OCI-LY7 (cell line): ENCODE data around the gene SYCP3. TPM values are rescaled to one million over a fixed set of nuclear protein-coding genes. Genes with fewer than 3 reads are reported as not detected.

ENCODE experiments used
- BruUV-seq: library from RNA; stranded (reverse); fragments of 400-500 nt; replicated peaks from 2 replicates; lab custom pipeline; 2021; lab: Mats Ljungman, UMichigan
- CTCF ChIA-PET: fragments of 300-600 bp; sonication (Branson Sonifier 250); formaldehyde crosslinking; loops from one replicate; lab custom pipeline; 2022; ENCODE audit warnings: antibody characterized with exemption; ENCODE audit not compliant: unreplicated experiment; lab: Charles Lee
- POLR2A ChIA-PET: fragments of 300-600 bp; sonication (Branson Sonifier 250); formaldehyde crosslinking; loops from one replicate; lab custom pipeline; 2022; ENCODE audit warnings: antibody characterized with exemption; lab: Charles Lee
- DNase-seq: peaks from one replicate; pipeline ENCODE4 v3.0.0-alpha.2; 2015; ENCODE audit warnings: low spot score
- H2AFZ ChIP-seq: fragments of 200-600 bp; sonication (generic), shearing (Covaris generic); 2 replicates; pipeline ENCODE4 v1.6.1; 2014; ENCODE audit warnings: mild to moderate bottlenecking, antibody characterized with exemption, low read length, moderate library complexity
- H3K27ac ChIP-seq: fragments of 200-600 bp; sonication (generic); 2 replicates; pipeline ENCODE4 v1.5.1; 2014; ENCODE audit warnings: mixed run types, low read depth, mild to moderate bottlenecking, moderate library complexity, low read length, inconsistent platforms; ENCODE audit not compliant: poor library complexity, severe bottlenecking
- H3K36me3 ChIP-seq: fragments of 200-600 bp; sonication (generic); 2 replicates; pipeline ENCODE4 v1.6.1; 2014; ENCODE audit warnings: mild to moderate bottlenecking, antibody characterized with exemption, low read length, moderate library complexity, mixed read lengths; ENCODE audit not compliant: insufficient read depth
- H3K4me1 ChIP-seq: fragments of 200-600 bp; sonication (generic); 2 replicates; pipeline ENCODE4 v1.5.1; 2014; ENCODE audit warnings: mild to moderate bottlenecking, low read length; ENCODE audit not compliant: insufficient read depth, poor library complexity, severe bottlenecking
- H3K4me2 ChIP-seq: fragments of 200-600 bp; sonication (generic); 2 replicates; pipeline ENCODE4 v1.6.1; 2014; ENCODE audit warnings: mild to moderate bottlenecking, low read length
- H3K4me3 ChIP-seq: fragments of 200-600 bp; sonication (generic); 2 replicates; pipeline ENCODE4 v1.5.1; 2014; ENCODE audit warnings: mild to moderate bottlenecking, low read depth, low read length; ENCODE audit not compliant: poor library complexity, severe bottlenecking
- H3K79me2 ChIP-seq: fragments of 200-600 bp; sonication (generic); 2 replicates; pipeline ENCODE4 v1.6.1; 2016; ENCODE audit warnings: low read depth, mild to moderate bottlenecking, low read length, moderate library complexity, mixed read lengths; ENCODE audit not compliant: insufficient read depth
- H3K9me2 ChIP-seq: fragments of 200-600 bp; sonication (generic); 2 replicates; pipeline ENCODE4 v1.6.1; 2016; ENCODE audit warnings: mild to moderate bottlenecking, low read length, mixed read lengths; ENCODE audit not compliant: insufficient read depth
- H3K9me3 ChIP-seq: fragments of 200-600 bp; sonication (generic); 2 replicates; pipeline ENCODE4 v1.6.1; 2014; ENCODE audit warnings: mild to moderate bottlenecking, mixed run types, low read length, mixed read lengths
- H4K20me1 ChIP-seq: fragments of 200-600 bp; sonication (generic); 2 replicates; pipeline ENCODE4 v1.6.1; 2014; ENCODE audit warnings: mild to moderate bottlenecking, antibody characterized with exemption, low read length, moderate library complexity, mixed read lengths; ENCODE audit not compliant: insufficient read depth
- EZH2phosphoT487 ChIP-seq: fragments of 200-600 bp; sonication (generic); IDR thresholded peaks from 2 replicates; pipeline ENCODE4 v1.6.1; 2018; ENCODE audit warnings: low read depth, borderline replicate concordance, mild to moderate bottlenecking, mixed run types, antibody characterized with exemption, low read length, moderate library complexity, mixed read lengths
- intact Hi-C: fragments of 100-400 bp; cut with micrococcal nuclease; formaldehyde crosslinking; loops from one replicate; pipeline ENCODE4 v1.10.0; 2022; ENCODE audit not compliant: unreplicated experiment
- total RNA-seq, 2 experiments: library from RNA; depleted of rRNA in 1 of 2; stranded (reverse); fragments of >200 nt in 1 of 2; shearing (Covaris generic) in 1 of 2; gene quantifications; 2 replicates each; pipeline ENCODE4 v1.2.3, GENCODE V29; 2014 to 2022
- TF ChIP-seq, protein P1 (sequence below): fragments of 200-600 bp; sonication (generic); conservative IDR thresholded peaks from 2 replicates; pipeline ENCODE4 v1.5.1; 2014; ENCODE audit warnings: mild to moderate bottlenecking, antibody characterized with exemption, low read length, moderate library complexity, mixed read lengths

The SYCP3 gene
- total RNA-seq, 2 experiments from 2014 or later, result 0.13 to 0.36 TPM

DNA sequence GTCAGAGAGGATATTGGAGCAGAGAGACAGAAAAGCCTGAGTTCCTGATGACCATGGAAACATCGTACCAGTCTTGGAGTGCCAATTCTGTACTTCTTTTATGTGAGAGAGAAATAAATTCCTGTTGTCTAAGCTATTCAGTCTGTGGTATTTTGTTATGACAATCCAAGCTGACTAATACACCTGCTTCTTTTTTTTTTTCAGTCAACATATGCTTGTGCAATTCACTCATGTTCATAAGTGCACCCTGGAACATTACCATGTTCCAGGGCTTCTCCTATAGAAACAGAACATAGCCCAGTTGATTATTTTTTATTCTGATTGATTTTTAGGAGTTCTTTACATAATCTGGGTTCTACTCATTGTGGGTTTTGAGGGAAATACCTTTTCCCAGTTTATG lies 43.6 kb downstream of the SYCP3 start:
- ChIA-PET CTCF (no interaction called here), POLR2A (no interaction called here)

DNA sequence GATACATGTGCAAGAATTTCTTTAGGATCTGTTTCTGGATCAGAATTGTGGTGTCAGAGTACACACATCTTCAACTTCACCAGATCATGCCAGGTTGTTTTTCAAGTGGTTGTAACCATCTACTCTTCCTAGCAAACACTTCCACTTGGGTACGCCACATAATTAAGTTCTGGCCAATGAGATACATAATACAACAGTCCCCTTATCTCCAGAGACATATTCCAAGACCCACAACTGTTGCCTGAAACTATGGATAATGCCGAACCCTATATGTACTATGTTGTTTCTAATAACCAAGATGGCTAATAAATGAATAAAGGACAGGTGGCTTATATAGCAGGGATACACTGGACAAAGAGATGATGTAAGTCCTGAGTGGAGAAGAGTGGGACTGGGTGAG lies 44.3 kb downstream of the SYCP3 start:
- DNase-seq, result no peak
- TF ChIP-seq, protein P1, sequence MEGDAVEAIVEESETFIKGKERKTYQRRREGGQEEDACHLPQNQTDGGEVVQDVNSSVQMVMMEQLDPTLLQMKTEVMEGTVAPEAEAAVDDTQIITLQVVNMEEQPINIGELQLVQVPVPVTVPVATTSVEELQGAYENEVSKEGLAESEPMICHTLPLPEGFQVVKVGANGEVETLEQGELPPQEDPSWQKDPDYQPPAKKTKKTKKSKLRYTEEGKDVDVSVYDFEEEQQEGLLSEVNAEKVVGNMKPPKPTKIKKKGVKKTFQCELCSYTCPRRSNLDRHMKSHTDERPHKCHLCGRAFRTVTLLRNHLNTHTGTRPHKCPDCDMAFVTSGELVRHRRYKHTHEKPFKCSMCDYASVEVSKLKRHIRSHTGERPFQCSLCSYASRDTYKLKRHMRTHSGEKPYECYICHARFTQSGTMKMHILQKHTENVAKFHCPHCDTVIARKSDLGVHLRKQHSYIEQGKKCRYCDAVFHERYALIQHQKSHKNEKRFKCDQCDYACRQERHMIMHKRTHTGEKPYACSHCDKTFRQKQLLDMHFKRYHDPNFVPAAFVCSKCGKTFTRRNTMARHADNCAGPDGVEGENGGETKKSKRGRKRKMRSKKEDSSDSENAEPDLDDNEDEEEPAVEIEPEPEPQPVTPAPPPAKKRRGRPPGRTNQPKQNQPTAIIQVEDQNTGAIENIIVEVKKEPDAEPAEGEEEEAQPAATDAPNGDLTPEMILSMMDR, result no peak
- TF ChIP-seq EZH2phosphoT487, result no peak
- Histone ChIP-seq H2AFZ (no peak overlapping the region), H4K20me1 (no peaks in the 10 kb centered on the region), H3K36me3 (no peaks in the 10 kb centered on the region; the same call in 1 of the 2 replicates), H3K4me3 (no peak overlapping the region), H3K4me2 (no peak overlapping the region), H3K4me1 (peaks cover 47% of the 10 kb centered on the region), H3K9me2 (no peaks in the 10 kb centered on the region), H3K27ac (no peak overlapping the region), H3K9me3 (peaks cover 6% of the 10 kb centered on the region; the same call in 1 of the 2 replicates), H3K79me2 (peaks cover 12% of the 10 kb centered on the region; the same call in 1 of the 2 replicates)
- BruUV-seq, result no TSS peak
- intact Hi-C loops, result loop anchor here (5.0 kb wide), 1 partner anchor 137 kb away; the partner anchor contains the start of gene GNPTAB
- ChIA-PET CTCF (no interaction called here), POLR2A (no interaction called here)

More for the DNA sequence above, 43.6 kb downstream of the SYCP3 start:
- Histone ChIP-seq H3K4me2 (no peak overlapping the region), H2AFZ (peak overlapping the region; percentile 97; the same call in 1 of the 2 replicates), H3K36me3 (no peaks in the 10 kb centered on the region; the same call in 1 of the 2 replicates), H3K4me1 (peaks cover 48% of the 10 kb centered on the region), H3K79me2 (peaks cover 16% of the 10 kb centered on the region; the same call in 1 of the 2 replicates), H3K9me2 (no peaks in the 10 kb centered on the region), H3K9me3 (peaks cover 6% of the 10 kb centered on the region; the same call in 1 of the 2 replicates), H3K27ac (no peak overlapping the region), H4K20me1 (no peaks in the 10 kb centered on the region), H3K4me3 (no peak overlapping the region)
- TF ChIP-seq, protein P1, result no peak
- TF ChIP-seq EZH2phosphoT487, result no peak
- no TSS peak for BruUV-seq
- no peak for DNase-seq
- intact Hi-C loops, result loop anchor here (2.0 to 5.0 kb wide), 2 partner anchors 25 to 137 kb away; partner anchors contain the start of gene GNPTAB

GRCh38 chr12:101694297-101694848 lies 44.9 kb downstream of the SYCP3 start:
- ChIA-PET POLR2A (interaction anchor here (0.6 to 1.3 kb wide), 2 partner anchors 12 to 314 kb away, joined by 5 to 6 read pairs; no protein-coding TSS in a partner anchor), CTCF (interaction anchor here (0.5 kb wide), 1 partner anchor 147 kb away, joined by 4 read pairs; no protein-coding TSS in a partner anchor)
- no peaks in the 10 kb centered on the region; the same call in 1 of the 2 replicates for H3K36me3 ChIP-seq
- H4K20me1 ChIP-seq, result no peaks in the 10 kb centered on the region
- H3K27ac ChIP-seq, result no peak overlapping the region
- H3K79me2 ChIP-seq, result peaks cover 7% of the 10 kb centered on the region; the same call in 1 of the 2 replicates
- no peak for TF ChIP-seq EZH2phosphoT487
- TF ChIP-seq, protein P1, result no peak
- H2AFZ ChIP-seq, result no peak overlapping the region
- intact Hi-C loops, result no loop called here
- no peak for DNase-seq
- no peaks in the 10 kb centered on the region for H3K9me2 ChIP-seq
- no peak overlapping the region for H3K4me2 ChIP-seq
- no peak overlapping the region for H3K4me3 ChIP-seq
- no TSS peak for BruUV-seq
- H3K9me3 ChIP-seq, result peaks cover 6% of the 10 kb centered on the region; the same call in 1 of the 2 replicates
- peaks cover 41% of the 10 kb centered on the region for H3K4me1 ChIP-seq
